WERI-Rb-1 (cell line): Measurements from ENCODE around the gene NUDT2.

Experiments
- DNase-seq: peaks from one replicate; pipeline ENCODE4 v3.0.0-alpha.2; 2020
- H3K27ac ChIP-seq: fragments of 250-450 bp; sonication (Bioruptor Pico); 2 replicates; pipeline ENCODE4 v1.5.1; 2020; ENCODE audit warnings: mild to moderate bottlenecking, moderate library complexity
- H3K27me3 ChIP-seq: fragments of 250-450 bp; sonication (Bioruptor Pico); 2 replicates; pipeline ENCODE4 v1.5.1; 2021; ENCODE audit warnings: mild to moderate bottlenecking, low read depth, moderate library complexity; ENCODE audit not compliant: insufficient read depth, severe bottlenecking
- H3K36me3 ChIP-seq: fragments of 250-450 bp; sonication (Bioruptor Pico); 2 replicates; pipeline ENCODE4 v1.5.1; 2020; ENCODE audit warnings: mild to moderate bottlenecking, moderate library complexity
- H3K4me3 ChIP-seq: 2 replicates; pipeline ENCODE4 v1.5.1; 2011; ENCODE audit warnings: low read depth, mild to moderate bottlenecking, control low read depth, low read length
- H3K9me3 ChIP-seq: fragments of 250-450 bp; sonication (Bioruptor Pico); 2 replicates; pipeline ENCODE4 v1.5.1; 2021; ENCODE audit warnings: mild to moderate bottlenecking, moderate library complexity; ENCODE audit not compliant: severe bottlenecking
- CTCF ChIP-seq: IDR thresholded peaks from 2 replicates; pipeline ENCODE4 v1.5.1; 2011; ENCODE audit warnings: low read depth, mild to moderate bottlenecking, control low read depth, inconsistent platforms, low read length

NUDT2 gene

GRCh38 chr9:34370335-34370969 is 41.1 kb downstream of the NUDT2 start:
- DNase-seq, result no peak
- Histone ChIP-seq H3K4me3 (no peak overlapping the region), H3K27ac (no peak overlapping the region), H3K27me3 (no peaks in the 10 kb centered on the region), H3K36me3 (peaks cover 16% of the 10 kb centered on the region), H3K9me3 (peaks cover 6% of the 10 kb centered on the region)
- TF ChIP-seq CTCF, result no peak

GRCh38 chr9:34370970-34371880 is 41.9 kb downstream of the NUDT2 start:
- no peak for DNase-seq
- Histone ChIP-seq H3K27me3 (no peaks in the 10 kb centered on the region), H3K4me3 (no peak overlapping the region), H3K9me3 (peaks cover 6% of the 10 kb centered on the region), H3K36me3 (peaks cover 16% of the 10 kb centered on the region), H3K27ac (no peak overlapping the region)
- TF ChIP-seq CTCF, result no peak

GRCh38 chr9:34371886-34372466 is 42.6 kb downstream of the NUDT2 start:
- DNase-seq, result no peak
- TF ChIP-seq CTCF, result no peak
- Histone ChIP-seq H3K27ac (no peak overlapping the region), H3K9me3 (peaks cover 6% of the 10 kb centered on the region), H3K36me3 (peaks cover 16% of the 10 kb centered on the region), H3K27me3 (no peaks in the 10 kb centered on the region), H3K4me3 (no peak overlapping the region)

- H3K27me3 ChIP-seq, result no peaks in the 10 kb centered on the region
- H3K27ac ChIP-seq, result no peak overlapping the region
- H3K4me3 ChIP-seq, result no peak overlapping the region
- TF ChIP-seq CTCF, result no peak
- DNase-seq, result no peak
- peaks cover 16% of the 10 kb centered on the region for H3K36me3 ChIP-seq
- peaks cover 6% of the 10 kb centered on the region for H3K9me3 ChIP-seq
Measured at GRCh38 chr9:34372467-34373011, 43.2 kb downstream of the NUDT2 start.

GRCh38 chr9:34373749-34374148 is 44.4 kb downstream of the NUDT2 start:
- no peaks in the 10 kb centered on the region for H3K27me3 ChIP-seq
- no peak for TF ChIP-seq CTCF
- DNase-seq, result no peak
- H3K4me3 ChIP-seq, result no peak overlapping the region
- H3K27ac ChIP-seq, result no peak overlapping the region
- H3K9me3 ChIP-seq, result peaks cover 6% of the 10 kb centered on the region
- H3K36me3 ChIP-seq, result peaks cover 16% of the 10 kb centered on the region
